ENCODE measurements around the gene MRPL21. TPM values are rescaled to one million over a fixed set of nuclear protein-coding genes. Genes with fewer than 3 reads are reported as not detected.

The MRPL21 gene
- total RNA-seq, 1 experiment from 2014 or later: 179 TPM

- intact Hi-C loops (cut with micrococcal nuclease; ENCODE audit: unreplicated experiment): no loop called here
- no peak for TF ChIP-seq CTCF (IDR thresholded peaks at IDR 0.05; ENCODE audit: insufficient read depth in 1 of 2, low read depth in 1 of 2, low read length in 1 of 2, severe bottlenecking in 1 of 2, unreplicated experiment in 1 of 2)
- Mint-ChIP-seq H3K4me1 (ENCODE audit: low read depth, unreplicated experiment) (no peaks in the 10 kb centered on the region), H3K27ac (ENCODE audit: unreplicated experiment) (no peak overlapping the region), H3K27me3 (ENCODE audit: insufficient read depth, unreplicated experiment) (no peaks in the 10 kb centered on the region), H3K36me3 (ENCODE audit: insufficient read depth, unreplicated experiment) (peaks cover 82% of the 10 kb centered on the region), H3K9me3 (ENCODE audit: unreplicated experiment) (peaks cover 25% of the 10 kb centered on the region), H3K4me3 (ENCODE audit: unreplicated experiment) (no peak overlapping the region)
- Histone ChIP-seq H3K4me3 (ENCODE audit: low read depth, low read length) (no peak overlapping the region), H3K27me3 (replicated peaks; ENCODE audit: control insufficient read depth, insufficient read depth, low read length) (no peaks in the 10 kb centered on the region), H3K9me3 (peaks cover 14% of the 10 kb centered on the region), H3K4me1 (no peaks in the 10 kb centered on the region), H3K36me3 (ENCODE audit: control insufficient read depth, insufficient read depth, low read length) (peaks cover 10% of the 10 kb centered on the region)
- DNase-seq: no peak
- no TSS peak for BruUV-seq (replicated peaks)
- CTCF ChIA-PET: no interaction called here
- POLR2A ChIA-PET: no interaction called here
Observed at GRCh38 chr11:68927280-68928135, 23.9 kb upstream of the MRPL21 start.

- H3K9me3 ChIP-seq: peaks cover 14% of the 10 kb centered on the region
- no peaks in the 10 kb centered on the region for H3K27me3 ChIP-seq (replicated peaks; ENCODE audit: control insufficient read depth, insufficient read depth, low read length)
- Mint-ChIP-seq H3K36me3 (ENCODE audit: insufficient read depth, unreplicated experiment) (peaks cover 85% of the 10 kb centered on the region), H3K27ac (ENCODE audit: unreplicated experiment) (no peak overlapping the region), H3K4me3 (ENCODE audit: unreplicated experiment) (no peak overlapping the region), H3K9me3 (ENCODE audit: unreplicated experiment) (peaks cover 25% of the 10 kb centered on the region), H3K27me3 (ENCODE audit: insufficient read depth, unreplicated experiment) (no peaks in the 10 kb centered on the region), H3K4me1 (ENCODE audit: low read depth, unreplicated experiment) (no peaks in the 10 kb centered on the region)
- no peak for DNase-seq
- H3K36me3 ChIP-seq (ENCODE audit: control insufficient read depth, insufficient read depth, low read length): peaks cover 12% of the 10 kb centered on the region
- no peaks in the 10 kb centered on the region for H3K4me1 ChIP-seq
- ChIA-PET POLR2A (no interaction called here), CTCF (no interaction called here)
- no peak for TF ChIP-seq CTCF (IDR thresholded peaks at IDR 0.05; ENCODE audit: insufficient read depth in 1 of 2, low read depth in 1 of 2, low read length in 1 of 2, severe bottlenecking in 1 of 2, unreplicated experiment in 1 of 2)
- BruUV-seq (replicated peaks): no TSS peak
- intact Hi-C loops (cut with micrococcal nuclease; ENCODE audit: unreplicated experiment): no loop called here
- H3K4me3 ChIP-seq (ENCODE audit: low read depth, low read length): no peak overlapping the region
Observed at GRCh38 chr11:68925611-68926010, 22.0 kb upstream of the MRPL21 start.

- no peak overlapping the region for H3K27ac Mint-ChIP-seq (ENCODE audit: unreplicated experiment)
- no peaks in the 10 kb centered on the region for H3K4me1 Mint-ChIP-seq (ENCODE audit: low read depth, unreplicated experiment)
- ChIA-PET POLR2A (interaction anchor here (0.7 kb wide), 1 partner anchor 286 kb away, joined by 3 read pairs; no protein-coding TSS in a partner anchor), CTCF (no interaction called here)
- H3K9me3 ChIP-seq: peaks cover 14% of the 10 kb centered on the region
- TF ChIP-seq CTCF (IDR thresholded peaks at IDR 0.05; ENCODE audit: insufficient read depth in 1 of 2, low read depth in 1 of 2, low read length in 1 of 2, severe bottlenecking in 1 of 2, unreplicated experiment in 1 of 2): no peak
- H3K36me3 ChIP-seq (ENCODE audit: control insufficient read depth, insufficient read depth, low read length): peaks cover 13% of the 10 kb centered on the region
- intact Hi-C loops (cut with micrococcal nuclease; ENCODE audit: unreplicated experiment): no loop called here
- BruUV-seq (replicated peaks): no TSS peak
- peaks cover 90% of the 10 kb centered on the region for H3K36me3 Mint-ChIP-seq (ENCODE audit: insufficient read depth, unreplicated experiment)
- no peaks in the 10 kb centered on the region for H3K27me3 ChIP-seq (replicated peaks; ENCODE audit: control insufficient read depth, insufficient read depth, low read length)
- H3K27me3 Mint-ChIP-seq (ENCODE audit: insufficient read depth, unreplicated experiment): no peaks in the 10 kb centered on the region
- no peak overlapping the region for H3K4me3 ChIP-seq (ENCODE audit: low read depth, low read length)
- H3K9me3 Mint-ChIP-seq (ENCODE audit: unreplicated experiment): peaks cover 25% of the 10 kb centered on the region
- H3K4me3 Mint-ChIP-seq (ENCODE audit: unreplicated experiment): no peak overlapping the region
- no peak for DNase-seq
- no peaks in the 10 kb centered on the region for H3K4me1 ChIP-seq
Observed at GRCh38 chr11:68924073-68924925, 20.7 kb upstream of the MRPL21 start.
